HepG2 (cell line): ENCODE data around the gene SCUBE1. TPM values are rescaled to one million over a fixed set of nuclear protein-coding genes. Genes with fewer than 3 reads are reported as not detected.

Experiments
- ARID5B ChIP-seq: IDR thresholded peaks from 2 replicates; pipeline ENCODE4 v1.4.0; 2020; ENCODE audit warnings: mild to moderate bottlenecking, missing genetic modification reagents
- DR1 ChIP-seq: sonication (generic); formaldehyde crosslinking; IDR thresholded peaks from 2 replicates; pipeline ENCODE4 v1.8.0; 2021; ENCODE audit warnings: mild to moderate bottlenecking, missing genetic modification reagents, inconsistent platforms
- LCORL ChIP-seq, 2 experiments: fragments of 450-650 bp in 1 of 2; sonication (generic) in 1 of 2; formaldehyde crosslinking in 1 of 2; IDR thresholded peaks; 2 replicates each; pipeline versions ENCODE4 v1.5.0 to v1.6.1; 2017 to 2020; ENCODE audit warnings: antibody characterized with exemption in 1 of 2, missing genetic modification reagents in 1 of 2
- SALL1 ChIP-seq: sonication (generic); formaldehyde crosslinking; IDR thresholded peaks from 2 replicates; pipeline ENCODE4 v1.8.0; 2022; ENCODE audit warnings: mild to moderate bottlenecking, missing genetic modification reagents
- SOX6 ChIP-seq, 2 experiments: fragments of 450-650 bp in 1 of 2; sonication (generic) in 1 of 2; formaldehyde crosslinking in 1 of 2; IDR thresholded peaks; 2 replicates each; pipeline versions ENCODE4 v1.4.0 to v1.6.1; 2017 to 2020; ENCODE audit warnings: antibody characterized with exemption in 1 of 2, mild to moderate bottlenecking in 1 of 2, missing genetic modification reagents in 1 of 2
- ZBTB10 ChIP-seq: sonication (generic); formaldehyde crosslinking; IDR thresholded peaks from 2 replicates; pipeline ENCODE4 v1.4.0; 2020; ENCODE audit warnings: missing genetic modification reagents, borderline replicate concordance
- ZBTB26 ChIP-seq: IDR thresholded peaks from 2 replicates; pipeline ENCODE4 v1.6.1; 2016; ENCODE audit warnings: missing compliant biosample characterization, missing genetic modification reagents, borderline replicate concordance
- ZFP91 ChIP-seq: sonication (generic); formaldehyde crosslinking; IDR thresholded peaks from 2 replicates; pipeline ENCODE4 v1.9.0; 2022; ENCODE audit warnings: missing genetic modification reagents, mild to moderate bottlenecking, borderline replicate concordance
- ZGPAT ChIP-seq: IDR thresholded peaks from 2 replicates; pipeline ENCODE4 v1.6.1; 2016; ENCODE audit warnings: mild to moderate bottlenecking
- ZHX1 ChIP-seq: sonication (generic); formaldehyde crosslinking; IDR thresholded peaks from 2 replicates; pipeline ENCODE4 v1.8.1; 2022; ENCODE audit warnings: low read depth, mild to moderate bottlenecking, missing genetic modification reagents
- ZNF432 ChIP-seq: sonication (generic); formaldehyde crosslinking; IDR thresholded peaks from 2 replicates; pipeline ENCODE4 v1.5.0; 2020; ENCODE audit warnings: missing genetic modification reagents, mild to moderate bottlenecking, borderline replicate concordance
- ZNF597 ChIP-seq: sonication (generic); formaldehyde crosslinking; IDR thresholded peaks from 2 replicates; pipeline ENCODE4 v1.5.0; 2020; ENCODE audit warnings: missing genetic modification reagents
- polyA plus RNA-seq, 8 experiments: library from polyadenylated mRNA; depleted of rRNA in 3 of 8; stranded (reverse) in 7 of 8; unstranded in 1 of 8; fragments of >200 nt; fragmentation: Illumina TruSeq in 4 of 8; extraction: Trizol in 4 of 8; gene quantifications; 2 replicates each; pipeline versions ENCODE4 v1.2.1 to v1.2.3, GENCODE V29; 2011 to 2016; ENCODE audit warnings: low read depth in 4 of 8, missing spikeins in 1 of 8, mixed read lengths in 1 of 8; ENCODE audit not compliant: insufficient read depth in 1 of 8
- total RNA-seq, 5 experiments: library from RNA; depleted of rRNA; stranded (reverse); fragments of >200 nt; fragmentation: Illumina TruSeq; extraction: Trizol; gene quantifications; 2 replicates each; pipeline ENCODE4 v1.2.3, GENCODE V29; 2016; ENCODE audit warnings: low read depth in 1 of 5

The SCUBE1 gene
- total and polyA plus RNA-seq, 2 of the 13 experiments (the other 11 are each of a cell fraction or from before 2014, with no cell fraction given), result under 0.01 to 0.05 TPM

- TF ChIP-seq ZHX1 (CRISPR knock-in tag) (no peak), DR1 (no peak), ARID5B (CRISPR knock-in tag) (peak; percentile 29; the same call in 1 of the 2 replicates), ZFP91 (CRISPR knock-in tag) (peak; percentile 72; the same call in 1 of the 2 replicates), LCORL (IDR thresholded peaks at IDR 0.05) (no peak), LCORL (CRISPR knock-in tag; IDR thresholded peaks at IDR 0.05) (peak; percentile 80), ZGPAT (CRISPR knock-in tag) (peak; percentile 35; the same call in 1 of the 2 replicates), ZBTB10 (CRISPR knock-in tag) (peak; percentile 55; the same call in 1 of the 2 replicates), ZBTB26 (CRISPR knock-in tag) (no peak; the same call in 1 of the 2 replicates), ZNF432 (CRISPR knock-in tag) (no peak), SALL1 (CRISPR knock-in tag) (peak; percentile 60), ZNF597 (CRISPR knock-in tag) (no peak), SOX6 (IDR thresholded peaks at IDR 0.05) (no peak), SOX6 (CRISPR knock-in tag; IDR thresholded peaks at IDR 0.05) (peak; percentile 25; the same call in 1 of the 2 replicates)
These were observed 45.3 kb upstream of the SCUBE1 start (continued) for GRCh38 chr22:43388420-43388851.
